NCI-H1694 treated with DMSO at 0.1 percent for 48 hours (cell line): ENCODE results near the gene TMEM53.
"Not testable (repeated sequence)": the region's sequence is repeated elsewhere in the genome, so short reads cannot be mapped to it uniquely, and the experiment has no call there.

ENCODE experiments used
- DNase-seq: peaks from one replicate; lab custom pipeline; 2025; lab: John Stamatoyannopoulos, UW

TMEM53 gene

DNA sequence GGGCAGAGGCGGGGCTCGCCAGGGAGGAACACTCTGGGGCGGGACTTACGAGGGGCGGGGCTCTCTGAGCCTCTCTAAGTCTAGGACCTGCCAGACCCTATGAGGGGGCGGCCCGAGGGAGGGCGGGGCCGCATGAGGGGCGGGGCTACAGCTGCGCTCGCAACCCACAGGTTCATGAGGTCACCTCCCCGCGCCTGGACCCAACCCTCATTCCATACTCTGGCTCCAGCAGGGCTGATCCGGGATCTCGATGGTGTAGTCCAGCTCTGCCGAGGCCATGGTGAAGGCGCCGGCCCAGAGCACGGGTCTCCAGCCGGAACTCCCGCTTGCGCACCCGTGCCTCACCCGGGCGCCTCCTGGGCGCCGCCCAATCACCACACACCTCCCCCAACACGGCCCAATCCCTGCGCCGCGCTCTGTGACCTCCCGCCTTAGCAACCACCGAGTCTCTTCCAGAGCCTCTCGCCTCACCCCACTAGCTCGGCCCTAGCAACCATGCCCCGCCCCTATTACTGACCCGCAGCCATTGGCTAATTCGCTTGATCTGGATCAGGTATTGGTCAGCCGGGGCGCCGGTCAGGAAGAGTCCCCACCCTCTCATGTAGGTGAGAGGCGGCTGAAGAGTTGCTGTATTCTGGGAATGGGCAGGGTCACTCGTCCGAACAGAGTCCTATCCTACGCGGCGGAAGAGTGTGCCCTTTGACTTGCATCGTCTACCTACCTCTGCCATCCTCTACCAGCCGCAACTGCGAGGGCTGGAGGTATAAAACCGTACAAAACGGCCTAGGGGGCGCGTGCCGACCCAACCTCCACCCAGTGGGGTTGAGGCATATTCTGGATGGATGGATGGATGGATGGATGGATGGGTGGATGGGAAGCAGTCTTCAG lies at the start of gene TMEM53, which contains the start of gene ARMH1:
TMEM53 (minus strand) TSS at position 369 of the 888 bp plus-strand sequence; CDS start at position 279, 90 bp downstream.
ARMH1 (plus strand) TSS at position 602 of the 888 bp plus-strand sequence. CDS start 14,984 bp downstream, outside the sequence.
- peak; percentile 97 for DNase-seq

DNA sequence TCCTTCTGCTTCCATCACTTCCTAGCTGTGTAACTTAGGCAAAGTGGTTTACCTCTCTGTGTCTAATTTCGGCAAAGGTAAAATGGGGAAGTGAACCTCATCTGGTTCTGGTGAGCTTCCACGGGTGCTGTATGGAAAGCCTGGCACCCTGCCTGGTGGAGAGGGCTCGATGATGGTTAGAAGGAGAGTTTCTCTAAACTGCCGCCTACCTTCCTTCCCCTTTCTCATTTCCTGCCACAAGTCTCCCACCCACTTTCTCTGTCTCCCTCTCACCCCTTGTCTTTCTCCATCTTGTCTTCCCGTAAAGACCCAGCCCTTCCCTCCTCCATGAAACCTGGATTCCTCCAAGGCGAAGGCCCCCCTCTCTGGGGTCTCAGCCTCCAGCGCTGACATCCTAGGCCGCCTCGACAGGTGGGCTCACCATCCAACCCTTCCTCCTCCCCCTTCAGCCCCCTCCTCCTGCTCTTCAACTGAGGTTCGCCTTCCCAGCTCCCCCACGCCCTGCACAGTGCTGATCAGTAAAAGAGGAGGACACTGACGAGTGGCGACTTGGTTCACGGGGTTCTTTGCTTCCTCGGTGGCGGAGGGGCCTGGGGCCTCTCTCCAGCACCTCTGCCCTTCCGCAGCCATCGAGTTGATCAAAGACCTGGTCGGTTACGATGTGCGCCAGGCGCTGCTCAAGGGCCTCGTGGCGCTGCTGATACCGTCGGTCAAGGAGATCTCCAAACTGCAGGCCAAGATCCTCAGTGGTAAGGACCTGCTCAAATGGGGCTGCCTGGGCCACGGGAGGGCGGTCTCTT lies 49.4 kb upstream of the TMEM53 start:
- DNase-seq: no peak

DNA sequence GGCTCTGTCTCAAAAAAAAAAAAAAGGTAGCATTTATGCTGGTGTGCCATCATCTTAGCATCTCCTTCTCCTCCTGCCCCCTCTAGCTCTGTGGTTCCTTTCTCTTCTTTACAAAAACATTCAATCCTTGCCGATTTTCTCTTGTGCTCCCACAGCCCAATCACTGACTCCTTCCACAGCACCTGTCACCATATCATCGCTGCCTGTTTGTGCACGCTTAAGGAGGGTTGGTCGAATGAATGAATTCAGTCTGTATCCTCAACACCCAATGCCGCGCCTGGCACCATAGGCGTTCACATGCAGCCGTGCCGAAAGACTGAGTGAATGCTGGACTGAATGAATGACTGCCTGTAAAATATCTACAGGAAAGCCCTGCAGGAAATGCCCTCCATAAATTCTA lies 48.8 kb upstream of the TMEM53 start:
- DNase-seq: no peak

DNA sequence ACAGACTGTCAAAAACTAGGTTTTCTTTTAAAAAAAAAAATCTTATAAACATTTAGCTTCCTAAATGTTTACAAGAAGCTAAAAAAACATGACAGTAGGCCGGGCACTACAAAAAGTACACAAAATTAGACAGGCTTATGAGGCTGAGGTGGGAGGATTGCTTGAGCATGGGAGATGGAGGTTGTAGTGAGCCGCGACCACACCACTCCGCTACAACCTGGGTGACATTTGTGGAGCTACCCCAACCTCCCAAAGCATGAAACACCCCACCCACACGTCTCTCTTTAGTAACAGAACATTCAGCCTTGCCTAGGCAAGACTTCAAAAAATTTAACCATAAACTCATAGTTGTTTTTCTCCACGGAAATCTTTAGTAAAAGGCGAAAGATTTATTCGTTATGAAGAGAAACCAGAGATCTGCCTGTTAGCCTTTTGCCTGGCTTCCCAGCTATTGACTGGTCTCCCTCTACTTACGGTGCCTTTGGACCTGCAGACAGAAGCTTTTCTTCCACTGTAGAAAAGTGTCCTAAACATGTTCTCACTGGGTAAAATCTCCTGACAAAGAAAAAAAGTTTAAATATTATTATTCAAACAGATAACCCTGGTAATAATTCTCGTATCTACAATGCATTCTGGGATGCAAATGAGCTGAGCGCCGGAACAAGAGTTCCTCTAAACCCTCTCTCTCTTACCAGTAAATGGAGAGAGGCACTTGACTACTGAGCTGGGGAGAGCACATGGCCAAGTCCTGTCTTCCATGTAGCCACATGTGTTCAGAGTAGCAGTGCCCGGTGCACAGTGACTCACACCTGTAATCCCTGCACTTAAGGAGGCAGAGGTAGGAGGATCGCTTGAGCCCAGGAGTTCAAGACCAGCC lies 47.4 kb upstream of the TMEM53 start:
- DNase-seq: peak; percentile 51

DNA sequence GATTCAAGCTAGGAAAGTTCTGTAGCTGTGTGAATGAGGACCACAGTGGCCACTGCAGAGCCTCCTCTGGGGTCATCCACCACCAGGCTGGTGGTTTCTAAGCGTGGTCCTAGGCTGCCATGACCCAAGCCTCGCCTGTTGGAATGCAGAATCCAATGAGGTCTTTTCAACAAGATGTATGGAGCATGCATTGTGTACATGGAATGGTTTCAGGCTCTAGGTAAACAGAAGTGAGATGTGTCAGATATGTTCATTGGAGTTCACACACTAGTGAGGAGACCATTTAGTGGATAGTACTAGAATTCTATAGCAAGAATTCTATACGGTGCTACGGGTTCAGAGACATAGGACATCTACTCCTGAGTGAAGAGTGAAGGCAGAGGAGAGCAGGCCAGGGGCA lies 46.0 kb upstream of the TMEM53 start:
- DNase-seq: no peak

DNA sequence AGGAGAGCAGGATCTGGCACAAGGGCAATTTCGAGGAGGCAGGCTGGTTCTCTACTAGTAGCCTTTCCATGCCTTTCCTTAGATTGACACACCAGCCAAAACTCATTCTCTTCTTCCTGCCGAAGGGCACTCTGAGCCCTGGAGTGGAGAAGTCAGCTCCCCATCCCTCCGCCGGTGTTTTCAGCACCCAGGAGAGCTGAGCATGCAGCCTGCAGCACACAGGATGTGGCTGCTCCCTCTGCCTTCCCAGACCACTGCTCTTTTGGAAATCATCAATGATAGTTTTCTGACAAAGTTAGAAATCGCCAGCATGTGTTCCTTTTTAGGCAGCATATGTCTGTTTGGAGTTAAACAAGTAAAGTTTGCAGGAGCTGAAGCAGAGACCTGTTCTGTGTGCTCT lies 45.0 kb upstream of the TMEM53 start:
- no peak for DNase-seq

DNA sequence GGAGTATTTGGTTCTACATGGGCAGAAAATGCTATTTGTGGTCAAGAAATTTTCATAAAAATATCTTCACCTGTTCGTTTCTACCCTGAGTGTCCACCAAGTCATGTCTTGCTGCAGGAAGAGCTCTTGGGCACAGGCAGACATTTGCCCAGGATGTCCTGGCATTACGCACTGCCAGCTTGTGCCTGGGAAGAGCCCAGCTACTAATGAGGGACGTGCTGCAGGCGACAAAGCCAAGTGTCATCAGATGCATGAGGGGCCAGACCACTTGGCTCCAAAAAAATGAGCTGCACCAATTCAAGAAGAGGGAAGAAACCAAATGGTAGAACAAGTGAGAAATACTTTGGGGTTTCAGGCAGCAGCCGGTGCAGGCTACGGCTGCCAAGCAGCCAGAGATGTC lies 43.8 kb upstream of the TMEM53 start:
- no peak for DNase-seq

DNA sequence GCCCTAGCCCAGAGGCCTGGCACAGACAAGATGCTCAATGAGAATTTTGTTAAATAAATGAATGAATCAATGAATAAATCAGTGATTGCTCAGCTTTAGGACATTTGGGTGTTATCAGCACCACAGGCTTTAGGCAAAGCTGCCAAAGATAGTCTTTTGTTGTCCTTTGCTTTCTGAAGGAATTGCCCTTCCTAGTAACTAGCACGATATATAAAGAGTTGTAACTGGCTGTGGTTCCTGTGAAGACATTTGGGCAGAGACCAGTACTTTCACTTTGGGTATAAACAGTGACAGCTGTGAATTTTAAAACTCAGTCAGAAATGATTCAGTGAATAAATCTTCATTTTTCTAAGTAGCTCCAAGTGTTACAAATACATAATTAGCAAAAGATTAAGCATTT lies 43.4 kb upstream of the TMEM53 start:
- no peak for DNase-seq

DNA sequence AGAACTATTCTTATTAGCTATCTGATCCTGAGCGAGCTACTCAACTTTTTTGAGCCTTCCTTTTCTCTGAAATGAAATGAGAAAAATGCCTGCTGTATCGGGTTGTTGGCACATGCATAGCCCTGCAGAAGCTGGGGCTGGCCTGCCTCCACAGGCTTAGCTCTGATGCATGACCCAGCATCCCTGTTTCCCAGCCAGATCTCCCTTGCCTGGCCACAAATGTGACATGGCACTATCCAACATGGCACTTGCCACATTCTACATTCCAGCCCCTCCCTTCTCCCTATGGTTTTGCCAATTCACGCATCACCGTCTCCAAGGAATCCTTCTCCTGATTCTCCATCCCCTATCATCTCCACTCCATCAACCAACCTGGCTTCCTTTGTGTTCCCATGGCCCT lies 42.9 kb upstream of the TMEM53 start:
- no peak for DNase-seq

DNA sequence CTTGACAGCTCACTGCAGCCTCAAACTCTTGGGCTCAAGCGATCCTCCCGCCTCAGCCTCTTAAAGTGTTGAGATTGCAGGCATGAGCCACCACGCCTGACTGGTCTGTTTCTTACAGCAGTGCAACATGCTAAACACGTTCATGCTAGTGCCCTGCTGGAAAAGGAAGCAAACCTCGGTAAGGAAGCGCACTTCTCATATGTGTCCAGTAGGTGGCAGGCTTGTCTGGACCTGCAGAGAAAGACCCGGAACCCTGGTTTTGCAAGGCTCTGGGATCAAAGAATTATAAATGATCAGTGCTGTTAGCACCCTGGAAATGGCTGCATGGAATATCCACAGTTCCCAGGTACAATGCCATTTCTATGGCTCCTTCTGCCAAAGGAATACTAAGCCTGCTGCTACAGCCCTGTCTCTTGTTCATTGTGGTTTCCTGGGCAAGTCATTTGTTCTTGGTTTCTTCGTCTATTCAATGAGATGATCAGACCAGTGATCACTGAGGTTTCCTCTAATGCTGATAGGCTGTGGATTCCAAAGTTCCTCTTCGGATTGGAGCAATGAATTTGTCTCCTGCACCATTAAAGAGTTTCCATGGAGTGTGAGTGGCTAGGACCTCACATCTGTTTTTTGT lies 40.8 kb upstream of the TMEM53 start:
- peak; percentile 83 for DNase-seq

DNA sequence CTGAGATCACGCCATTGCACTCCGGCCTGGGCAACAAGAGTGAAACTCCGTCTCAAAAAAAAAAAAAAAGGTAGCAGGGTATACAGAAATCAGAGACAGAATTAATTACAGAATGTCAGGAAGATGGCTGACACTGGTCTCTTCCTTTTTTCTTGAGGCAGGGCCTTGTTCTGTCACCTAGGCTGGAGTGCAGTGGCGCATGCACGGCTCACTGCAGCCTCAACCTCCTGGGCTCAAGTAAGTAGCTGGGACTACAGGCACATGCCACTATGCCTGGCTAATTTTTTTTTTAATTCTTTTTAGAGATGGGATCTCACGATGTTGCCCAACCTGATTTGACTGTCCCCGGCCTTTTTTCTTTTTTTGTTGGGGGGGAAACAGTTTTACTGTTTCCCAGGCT lies 40.3 kb upstream of the TMEM53 start:
- no peak for DNase-seq

DNA sequence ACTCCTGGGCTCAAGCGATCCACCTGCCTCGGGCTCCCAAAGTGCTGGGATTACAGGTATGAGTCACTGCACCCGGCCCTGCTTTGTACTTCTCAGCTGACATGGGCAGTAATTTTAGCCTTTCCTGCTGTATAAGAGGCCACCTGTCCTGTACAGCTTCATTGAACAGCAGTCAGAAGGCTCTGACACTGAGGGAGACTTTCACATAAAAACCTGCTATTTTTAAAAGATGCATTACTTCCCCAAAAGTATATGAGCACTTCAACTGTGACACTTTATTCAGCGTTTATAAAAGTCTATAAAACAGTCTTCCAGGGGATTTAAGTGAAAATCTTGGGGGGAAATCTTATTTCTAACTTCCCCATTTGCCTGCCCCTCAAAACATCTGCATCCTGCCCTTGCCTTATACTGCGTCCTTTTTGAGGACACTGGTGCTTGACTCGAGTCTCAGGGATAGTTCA lies 39.1 kb upstream of the TMEM53 start:
- no peak for DNase-seq

DNA sequence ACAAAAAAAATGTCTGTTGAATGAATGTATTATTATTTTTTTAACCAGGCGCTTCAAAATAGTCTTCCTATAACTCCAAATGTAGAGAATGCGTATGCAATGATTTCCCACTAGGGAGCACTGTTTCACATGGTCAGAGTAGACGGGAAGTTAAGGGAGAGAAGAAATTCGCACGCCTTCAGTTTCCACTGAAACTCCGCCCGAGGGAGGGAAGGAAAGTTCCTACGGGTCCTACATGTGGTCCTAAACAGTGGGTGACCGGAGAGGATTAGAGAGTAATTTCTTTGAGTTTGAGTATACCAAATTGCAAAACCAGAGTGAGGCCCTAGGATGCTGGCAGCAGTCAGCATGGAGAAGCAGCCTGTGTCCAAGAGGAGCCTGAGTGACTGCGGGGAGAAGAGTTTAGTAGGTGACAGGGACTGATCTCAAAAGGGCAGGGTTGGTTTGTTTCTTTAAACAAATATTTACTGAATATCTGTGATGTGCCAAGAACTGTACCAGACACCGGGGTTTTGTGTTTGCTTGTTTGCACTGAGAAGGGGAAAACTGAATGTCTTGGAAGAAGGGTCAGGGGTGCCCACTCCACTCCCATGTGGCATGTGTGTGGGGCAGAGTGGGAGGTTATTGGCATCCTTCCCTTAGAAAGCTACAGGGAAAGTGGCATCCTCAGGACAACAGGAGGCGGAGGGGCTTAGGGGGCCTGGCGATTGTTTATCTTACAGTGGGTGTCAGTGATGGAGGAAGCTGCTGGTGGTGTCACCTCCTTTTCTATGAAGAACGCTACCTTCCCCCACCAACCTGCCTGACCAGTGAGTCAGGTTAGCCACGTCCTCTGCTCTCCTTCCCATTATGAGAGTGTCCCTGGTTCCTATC lies 33.9 kb upstream of the TMEM53 start:
- DNase-seq: peak; percentile 13

DNA sequence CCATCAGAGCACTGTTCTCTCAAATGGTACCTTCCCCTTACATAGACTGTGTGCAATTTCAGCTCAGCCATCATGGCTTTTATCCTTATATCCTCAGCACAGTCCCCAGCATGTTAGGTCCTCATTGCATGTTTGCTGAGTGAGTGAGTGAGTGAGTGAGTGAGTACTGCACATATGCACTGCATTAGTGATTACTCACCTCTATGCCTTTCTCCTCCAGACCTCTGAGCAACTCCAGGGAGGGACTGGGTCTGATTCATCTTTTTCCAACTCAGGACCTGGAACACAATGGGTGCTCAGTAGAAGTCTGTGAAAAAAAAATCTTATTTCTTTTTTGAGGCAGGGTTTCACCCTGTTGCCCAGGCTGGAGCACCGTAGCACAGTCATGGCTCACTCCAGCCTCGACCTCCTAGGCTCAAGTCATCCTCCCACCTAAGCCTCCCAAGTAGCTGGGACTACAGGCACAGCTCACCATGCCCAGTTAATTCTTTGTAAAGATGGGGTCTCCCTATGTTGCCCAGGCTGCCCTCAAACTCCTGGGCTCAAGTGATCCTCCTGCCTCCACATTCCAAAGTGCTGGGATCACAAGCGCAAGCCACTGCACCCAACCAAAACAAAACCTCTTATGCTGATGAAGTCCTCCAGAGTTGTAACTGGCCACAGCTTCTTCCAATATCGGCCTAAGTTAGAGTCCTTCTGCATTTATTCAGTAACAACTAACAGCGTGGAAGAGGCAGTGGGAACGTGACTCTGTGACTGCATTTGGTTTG lies 33.0 kb upstream of the TMEM53 start:
- no peak for DNase-seq

DNA sequence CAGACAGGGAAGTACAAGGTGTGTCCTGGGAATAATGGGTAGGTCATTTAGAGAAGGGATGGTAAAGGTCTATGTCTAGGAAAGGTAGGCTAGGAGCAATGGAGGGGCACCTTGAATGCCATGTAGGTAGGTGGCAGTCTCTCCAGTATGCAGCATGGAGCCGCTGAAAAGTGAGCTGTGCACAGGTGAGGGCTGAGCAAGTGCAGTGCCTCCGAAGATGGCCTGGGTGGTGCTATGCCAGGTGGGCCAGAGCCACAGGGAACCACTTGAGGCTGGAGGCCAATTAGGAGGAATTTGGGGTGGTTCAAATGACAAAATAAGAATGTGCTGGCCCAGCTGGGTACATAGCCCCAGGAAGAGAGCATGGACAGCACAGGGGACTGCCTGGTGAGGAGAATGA lies 31.7 kb upstream of the TMEM53 start:
- DNase-seq: no peak

DNA sequence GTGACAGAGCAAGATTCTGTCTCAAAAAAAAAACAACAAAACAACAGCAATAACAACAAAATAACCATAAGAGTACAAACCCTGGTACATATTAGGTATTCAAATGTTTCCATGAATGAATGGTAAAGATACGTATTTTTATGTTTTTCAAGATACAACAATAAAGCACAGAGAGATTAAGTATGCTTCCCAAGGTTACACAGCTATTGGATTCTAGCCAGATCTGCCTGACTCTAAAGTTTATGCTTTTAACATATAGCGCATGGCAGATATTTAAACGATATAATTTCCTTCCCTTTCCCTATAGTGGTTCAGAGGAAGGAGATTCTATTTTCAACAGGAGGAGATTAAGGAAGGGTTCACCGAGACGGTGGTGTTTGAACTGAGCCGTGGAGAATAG lies 31.2 kb upstream of the TMEM53 start:
- no peak for DNase-seq

DNA sequence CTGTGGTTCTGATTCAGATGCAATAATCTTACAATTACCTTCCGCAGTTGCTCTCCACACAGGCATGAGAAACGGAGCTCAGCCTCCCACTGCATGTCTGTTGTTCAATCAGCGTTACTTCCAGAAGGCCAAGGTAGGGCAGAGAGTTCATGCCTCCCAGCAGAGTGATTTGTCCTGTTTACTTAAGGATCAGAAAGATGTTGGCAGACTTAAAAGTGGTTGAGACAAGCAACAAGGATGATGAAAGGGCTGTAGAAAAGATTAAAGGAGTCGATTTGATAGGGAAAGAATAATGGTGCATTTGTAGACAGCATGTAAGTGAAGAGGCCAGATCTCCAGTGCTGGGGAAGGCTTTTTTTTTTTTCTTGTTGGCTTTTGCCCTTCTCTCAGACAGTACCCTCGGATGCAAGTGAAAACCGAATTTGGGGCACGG lies 26.9 kb upstream of the TMEM53 start:
- DNase-seq: no peak

DNA sequence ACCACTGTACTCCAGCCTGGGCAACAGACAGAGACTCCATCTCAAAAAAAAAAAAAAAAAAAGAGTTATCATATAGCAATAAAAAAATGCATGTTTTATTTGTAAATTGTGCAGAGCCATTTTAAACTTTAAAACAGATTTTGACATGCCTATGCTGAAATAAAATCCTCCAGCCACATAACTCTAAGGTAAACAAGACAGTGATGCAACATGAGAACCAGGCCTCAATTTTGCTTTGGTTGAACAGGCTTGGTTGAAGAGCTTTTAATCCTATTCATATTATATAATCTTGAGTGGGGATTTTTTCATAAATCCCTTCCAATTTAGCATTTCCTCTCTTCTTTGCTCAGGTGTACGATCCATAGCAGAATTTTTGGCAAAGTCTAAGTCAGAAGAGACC lies 26.3 kb upstream of the TMEM53 start:
- no peak for DNase-seq

DNA sequence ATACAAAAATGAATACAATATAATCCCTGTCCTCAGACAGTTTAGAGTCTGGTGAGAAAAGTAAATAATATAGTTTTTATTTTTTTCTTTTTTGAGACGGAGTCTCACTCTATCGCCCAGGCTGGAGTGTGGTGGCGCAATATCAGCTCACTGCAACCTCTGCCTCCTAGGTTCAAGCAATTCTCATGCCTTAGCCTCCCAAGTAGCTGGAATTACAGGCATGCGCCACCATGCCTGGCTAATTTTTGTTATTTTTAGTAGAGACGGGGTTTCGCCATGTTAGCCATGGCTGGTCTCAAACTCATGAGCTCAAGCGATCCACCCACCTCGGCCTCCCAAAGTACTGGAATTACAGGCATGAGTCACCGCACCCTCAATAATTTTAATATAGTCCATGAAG lies 25.1 kb upstream of the TMEM53 start:
- DNase-seq: not testable (repeated sequence)

DNA sequence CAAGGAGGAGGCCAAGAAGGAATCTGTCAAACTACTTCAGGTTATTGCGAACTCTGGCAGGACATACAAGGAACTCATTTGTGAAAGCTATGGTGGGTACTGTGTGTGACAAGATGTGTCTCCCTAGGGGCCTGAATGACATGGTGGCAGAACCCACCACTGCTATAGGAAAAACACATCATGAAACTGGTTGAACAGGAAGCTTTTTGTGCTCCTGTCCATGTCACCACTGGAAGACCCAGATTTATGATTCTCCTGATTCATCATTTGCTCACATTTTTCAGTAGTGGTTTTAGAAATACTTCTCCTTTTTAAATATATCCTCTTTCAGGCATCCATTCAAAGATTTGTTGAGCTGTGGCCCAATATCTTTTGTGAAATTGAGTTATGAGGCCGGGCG lies 23.9 kb upstream of the TMEM53 start:
- DNase-seq: no peak
